ENCODE results near the gene DMRT3. TPM values are rescaled to one million over a fixed set of nuclear protein-coding genes. Genes with fewer than 3 reads are reported as not detected.

Gene DMRT3
- total RNA-seq, 4 donors from 2014 or later = 0.55 TPM; not detected in 3

GRCh38 chr9:972501-973294 lies 3.8 kb upstream of the DMRT3 start:
- WGBS, 2 donors = 16 to 25% methylated on average over 40 to 67 of the region's 68 CpGs
- intact Hi-C loops (cut with DNase I; ENCODE audit: low total_unique reads) = no loop called here
- TF ChIP-seq CTCF (IDR thresholded peaks at IDR 0.05) (no peak), POLR2A (IDR thresholded peaks at IDR 0.05) (no peak)
- peak in 1 of 2 donors; percentile 84 for DNase-seq (ENCODE audit: low spot score in 2 of 2)
- H3K4me3 ChIP-seq (ENCODE audit: low read depth, poor library complexity, severe bottlenecking) = no peak overlapping the region

GRCh38 chr9:973295-973834 lies 3.1 kb upstream of the DMRT3 start:
- no peak for TF ChIP-seq POLR2A (IDR thresholded peaks at IDR 0.05)
- no peak for TF ChIP-seq CTCF (IDR thresholded peaks at IDR 0.05)
- DNase-seq (ENCODE audit: low spot score in 2 of 2) = no peak
- 43 to 45% methylated on average over 17 of the region's 17 CpGs for WGBS, 2 donors
- intact Hi-C loops (cut with DNase I; ENCODE audit: low total_unique reads) = no loop called here
- H3K4me3 ChIP-seq (ENCODE audit: low read depth, poor library complexity, severe bottlenecking) = no peak overlapping the region

GRCh38 chr9:974031-974995 lies 2.1 kb upstream of the DMRT3 start:
- peak in 1 of 2 donors; percentile 46 for DNase-seq (ENCODE audit: low spot score in 2 of 2)
- WGBS, 2 donors = 31 to 36% methylated on average over 29 of the region's 29 CpGs
- H3K4me3 ChIP-seq (ENCODE audit: low read depth, poor library complexity, severe bottlenecking) = no peak overlapping the region
- intact Hi-C loops (cut with DNase I; ENCODE audit: low total_unique reads) = no loop called here
- TF ChIP-seq POLR2A (IDR thresholded peaks at IDR 0.05) = no peak
- no peak for TF ChIP-seq CTCF (IDR thresholded peaks at IDR 0.05)

- WGBS, 2 donors = 30 to 38% methylated on average over 24 of the region's 24 CpGs
- no peak overlapping the region for H3K4me3 ChIP-seq (ENCODE audit: low read depth, poor library complexity, severe bottlenecking)
- intact Hi-C loops (cut with DNase I; ENCODE audit: low total_unique reads) = no loop called here
- TF ChIP-seq POLR2A (IDR thresholded peaks at IDR 0.05) (no peak), CTCF (IDR thresholded peaks at IDR 0.05) (no peak)
- peak in 1 of 2 donors; percentile 82 for DNase-seq (ENCODE audit: low spot score in 2 of 2)
Measured at GRCh38 chr9:974996-975739, 1.3 kb upstream of the DMRT3 start.

GRCh38 chr9:975740-976257 lies 656 bp upstream of the DMRT3 start:
- 14 to 17% methylated on average over 23 of the region's 23 CpGs for WGBS, 2 donors
- H3K4me3 ChIP-seq (ENCODE audit: low read depth, poor library complexity, severe bottlenecking) = no peak overlapping the region
- peak in 1 of 2 donors; percentile 54 for DNase-seq (ENCODE audit: low spot score in 2 of 2)
- no peak for TF ChIP-seq CTCF (IDR thresholded peaks at IDR 0.05)
- TF ChIP-seq POLR2A (IDR thresholded peaks at IDR 0.05) = no peak
- intact Hi-C loops (cut with DNase I; ENCODE audit: low total_unique reads) = no loop called here
